ENCODE data around the gene ZCCHC4. TPM values are rescaled to one million over a fixed set of nuclear protein-coding genes. Genes with fewer than 3 reads are reported as not detected.

Gene ZCCHC4, protein sequence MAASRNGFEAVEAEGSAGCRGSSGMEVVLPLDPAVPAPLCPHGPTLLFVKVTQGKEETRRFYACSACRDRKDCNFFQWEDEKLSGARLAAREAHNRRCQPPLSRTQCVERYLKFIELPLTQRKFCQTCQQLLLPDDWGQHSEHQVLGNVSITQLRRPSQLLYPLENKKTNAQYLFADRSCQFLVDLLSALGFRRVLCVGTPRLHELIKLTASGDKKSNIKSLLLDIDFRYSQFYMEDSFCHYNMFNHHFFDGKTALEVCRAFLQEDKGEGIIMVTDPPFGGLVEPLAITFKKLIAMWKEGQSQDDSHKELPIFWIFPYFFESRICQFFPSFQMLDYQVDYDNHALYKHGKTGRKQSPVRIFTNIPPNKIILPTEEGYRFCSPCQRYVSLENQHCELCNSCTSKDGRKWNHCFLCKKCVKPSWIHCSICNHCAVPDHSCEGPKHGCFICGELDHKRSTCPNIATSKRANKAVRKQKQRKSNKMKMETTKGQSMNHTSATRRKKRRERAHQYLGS
- polyA plus RNA-seq (ENCODE audit: insufficient read length): 17.0 TPM
- long read RNA-seq, donor 1, partial matches to known transcripts: 0 of 2 reads
- long read RNA-seq, donor 1, other reads (novel, unspliced or antisense): 0 of 2 reads
- long read RNA-seq, donor 2: 0 reads
- long read RNA-seq, donor 3, transcript ZCCHC4-201 (13 exons, 2,785 nt): major isoform, 5 of 5 reads
- long read RNA-seq, donor 3, partial matches to known transcripts: 0 of 5 reads
- long read RNA-seq, donor 3, other reads (novel, unspliced or antisense): 0 of 5 reads
- long read RNA-seq, donor 4: 0 reads
- long read RNA-seq, donor 5, partial matches to known transcripts: 0 of 2 reads
- long read RNA-seq, donor 5, other reads (novel, unspliced or antisense): 0 of 2 reads
- long read RNA-seq, donor 6, partial matches to known transcripts: 0 of 2 reads
- long read RNA-seq, donor 6, other reads (novel, unspliced or antisense): 0 of 2 reads
- long read RNA-seq, donor 7, partial matches to known transcripts: 0 of 2 reads
- long read RNA-seq, donor 7, other reads (novel, unspliced or antisense): 0 of 2 reads
- long read RNA-seq, donor 8, partial matches to known transcripts: 0 of 1 reads
- long read RNA-seq, donor 8, other reads (novel, unspliced or antisense): 0 of 1 reads

DNA sequence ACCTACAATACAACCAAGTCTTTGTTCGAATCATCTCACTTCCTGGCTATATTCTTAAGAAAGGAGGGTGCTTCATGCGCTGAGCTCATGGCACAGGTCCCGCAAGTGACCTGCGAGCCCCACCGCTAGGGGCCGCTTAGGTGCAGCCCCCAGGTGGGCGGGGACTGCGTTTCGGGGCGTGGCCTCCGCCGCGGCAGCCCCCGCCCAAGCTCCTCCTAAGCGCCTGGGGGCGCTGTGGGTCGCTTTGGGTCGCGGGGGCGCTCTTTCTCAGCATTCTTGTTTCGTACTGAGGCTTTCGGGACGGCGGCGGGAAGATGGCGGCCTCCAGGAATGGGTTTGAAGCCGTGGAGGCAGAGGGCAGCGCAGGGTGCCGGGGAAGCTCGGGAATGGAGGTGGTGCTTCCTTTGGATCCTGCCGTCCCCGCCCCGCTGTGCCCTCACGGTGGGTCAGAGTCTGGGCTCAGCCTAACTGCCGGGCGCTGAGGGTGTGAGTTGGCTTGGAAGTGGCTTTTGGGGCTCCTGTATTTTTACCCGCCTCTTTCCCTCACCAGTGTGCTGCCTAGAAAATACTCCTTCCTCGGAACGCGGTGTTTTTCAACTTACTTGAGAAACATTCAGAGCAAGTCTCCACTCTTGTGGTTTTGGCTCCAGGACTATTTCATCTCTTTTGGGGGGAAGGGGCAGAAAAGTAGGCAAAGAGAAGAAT, at the start of gene ZCCHC4:
TSS of gene ZCCHC4 (plus strand) at position 279 of the 705 bp plus-strand sequence. CDS start at position 315, 36 bp downstream.
- DNase-seq: peak; percentile 89

DNA sequence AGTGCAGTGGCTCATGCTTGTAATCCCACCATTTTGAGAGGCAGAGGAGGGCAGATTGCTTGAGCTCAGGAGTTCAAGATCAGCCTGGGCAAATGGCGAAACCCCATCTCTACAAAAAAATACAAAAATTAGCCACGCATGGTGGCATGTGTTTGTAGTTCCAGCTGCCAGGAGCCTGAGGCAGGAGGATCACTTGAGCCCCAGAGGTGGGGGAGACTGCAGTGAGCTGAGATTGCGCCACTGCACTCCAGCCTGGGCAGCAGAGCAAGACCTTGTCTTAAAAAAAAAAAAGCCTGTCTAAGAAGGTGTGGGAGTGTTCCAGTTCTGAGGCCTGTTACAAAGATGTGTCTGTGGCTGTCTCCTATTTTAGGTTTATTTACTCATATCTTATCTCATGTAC, 40.7 kb upstream of the ZCCHC4 start:
- DNase-seq: no peak

DNA sequence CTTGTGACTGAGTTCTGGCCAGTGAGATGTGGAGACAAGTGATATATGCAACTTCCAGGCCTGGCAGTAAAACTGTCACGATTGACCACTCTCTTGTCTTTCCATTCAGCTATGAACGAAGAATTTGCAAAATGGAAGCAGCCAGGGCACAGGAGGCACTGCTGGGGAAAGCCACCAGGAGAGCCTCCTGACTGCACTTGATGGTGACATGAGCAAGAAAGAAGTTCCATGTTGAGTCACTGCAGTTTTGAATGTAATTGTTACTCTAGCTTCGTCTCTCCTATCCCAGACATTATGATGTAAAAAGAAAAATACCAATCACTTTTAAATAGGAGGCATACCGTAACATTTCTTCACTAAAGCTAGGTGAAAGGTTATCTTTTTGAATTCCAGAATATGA, 32.4 kb upstream of the ZCCHC4 start:
- DNase-seq: no peak

DNA sequence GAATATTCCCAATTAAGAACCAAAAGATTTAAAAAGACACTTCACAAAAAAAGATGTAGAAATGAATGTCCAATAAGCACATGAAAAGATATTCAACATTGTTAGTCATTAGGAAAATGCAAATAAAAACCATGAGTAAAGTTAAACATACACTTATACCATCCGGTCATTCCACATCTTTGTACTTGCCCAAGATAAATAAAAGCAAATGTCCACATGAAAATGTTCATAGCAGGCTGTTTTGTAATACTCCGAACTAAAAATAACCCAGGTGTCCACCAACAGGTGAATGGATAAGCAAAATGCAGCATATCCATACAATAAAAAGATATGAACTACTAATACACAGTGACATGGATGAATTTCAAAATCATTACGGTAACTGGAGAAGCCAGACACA, 28.6 kb upstream of the ZCCHC4 start:
- DNase-seq: no peak

DNA sequence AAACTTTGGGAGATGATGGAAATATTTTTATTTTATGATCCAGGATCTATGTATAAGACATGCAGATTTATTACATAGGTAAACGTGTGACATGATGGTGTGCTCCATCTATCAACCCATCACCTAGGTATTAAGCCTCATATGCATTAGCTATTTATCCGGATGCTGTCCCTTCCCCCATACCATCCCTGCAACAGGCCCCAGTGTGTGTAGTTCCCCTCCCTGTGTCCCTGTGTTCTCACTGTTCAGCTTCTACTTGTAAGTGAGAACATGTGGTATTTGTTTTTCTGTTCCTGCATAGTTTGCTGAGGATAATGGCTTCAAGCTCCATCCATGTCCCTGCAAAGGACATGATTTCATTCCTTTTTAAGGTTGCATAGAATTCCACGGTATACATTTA, 28.1 kb upstream of the ZCCHC4 start:
- no peak for DNase-seq

DNA sequence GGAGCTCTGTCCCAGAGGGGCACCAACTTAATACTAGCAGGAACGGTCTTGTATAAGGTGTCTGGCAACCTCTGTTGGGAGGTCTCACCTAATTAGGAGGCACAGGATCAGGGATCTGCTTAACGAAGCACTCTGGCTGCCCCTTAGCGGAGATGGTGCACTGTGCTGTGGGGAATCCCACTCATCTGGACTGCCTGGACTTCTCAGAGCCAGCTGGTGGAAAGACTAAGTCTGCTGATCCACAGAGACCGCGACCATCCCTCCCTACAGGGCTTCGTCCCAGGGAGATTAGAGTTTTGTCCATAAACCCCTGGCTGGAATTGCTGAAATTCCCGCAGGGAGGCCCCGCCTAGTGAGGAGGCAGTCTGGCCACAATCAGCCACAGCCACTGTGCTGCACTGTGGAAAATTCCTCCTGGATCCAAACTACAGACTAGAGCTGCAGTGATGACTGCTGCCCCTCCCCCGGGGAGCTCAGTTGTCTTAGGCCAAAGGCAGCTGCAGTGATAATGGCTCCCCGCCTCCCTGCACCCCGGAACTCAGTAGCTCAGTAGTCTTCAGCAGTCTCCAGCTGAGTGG, 22.0 kb upstream of the ZCCHC4 start:
- no peak for DNase-seq

DNA sequence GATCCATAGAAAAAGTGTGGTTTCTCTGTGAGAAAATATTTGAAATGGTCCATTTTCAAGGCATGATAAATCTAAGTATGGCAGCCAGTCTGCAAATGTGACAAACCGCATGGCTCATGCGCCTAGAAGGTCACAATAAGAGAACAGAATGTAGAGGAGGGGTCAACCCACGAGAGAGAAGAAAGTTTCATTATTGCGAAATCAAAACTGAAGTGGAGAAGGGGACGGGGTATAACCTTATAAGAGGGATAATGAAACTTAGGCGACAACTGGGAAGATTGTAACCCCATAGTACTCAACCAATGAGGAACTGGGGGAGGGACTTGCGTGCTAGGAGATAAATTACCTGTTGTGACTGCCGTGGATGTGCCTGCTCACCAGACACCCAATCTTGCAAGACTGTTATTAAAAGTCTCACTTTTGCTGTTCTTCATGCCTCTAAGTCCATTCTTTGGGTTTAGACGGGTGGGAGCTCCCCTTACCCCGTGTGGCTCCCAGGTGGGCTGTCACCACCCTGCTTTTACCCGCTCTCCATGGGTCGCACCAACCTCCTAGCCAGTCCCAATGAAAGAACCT, 21.3 kb upstream of the ZCCHC4 start:
- DNase-seq: no peak

DNA sequence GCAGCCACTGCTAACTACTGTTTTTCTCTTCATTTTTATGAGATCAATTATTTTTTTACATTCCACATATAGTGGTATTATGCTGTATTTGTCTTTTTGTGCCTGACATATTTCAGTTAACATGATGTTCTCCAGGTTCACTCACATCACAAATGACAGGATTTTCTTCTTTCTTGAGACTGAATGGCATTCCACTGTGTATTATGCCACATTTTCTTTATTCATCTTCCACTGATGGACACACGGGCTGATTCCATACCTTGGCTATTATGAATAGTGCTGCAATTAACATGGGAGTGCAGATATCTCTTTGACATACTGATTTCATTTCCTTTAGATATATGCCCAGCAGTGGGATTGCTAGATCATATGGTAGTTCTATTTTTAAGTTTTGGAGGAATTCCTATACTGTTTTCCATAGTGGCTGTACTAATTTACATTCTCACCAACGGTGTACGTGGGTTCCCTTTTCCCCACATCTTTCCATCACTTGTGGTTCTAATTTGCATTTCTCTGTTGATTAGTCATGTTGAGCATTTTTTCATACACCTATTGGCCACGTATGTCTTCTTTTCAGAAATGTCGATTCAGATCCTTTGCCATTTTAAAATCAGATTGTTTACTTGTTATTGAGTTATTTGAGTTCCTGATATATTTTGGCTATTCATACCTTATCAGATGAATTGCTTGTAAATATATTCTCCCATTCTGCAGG, 14.9 kb upstream of the ZCCHC4 start:
- DNase-seq: no peak

DNA sequence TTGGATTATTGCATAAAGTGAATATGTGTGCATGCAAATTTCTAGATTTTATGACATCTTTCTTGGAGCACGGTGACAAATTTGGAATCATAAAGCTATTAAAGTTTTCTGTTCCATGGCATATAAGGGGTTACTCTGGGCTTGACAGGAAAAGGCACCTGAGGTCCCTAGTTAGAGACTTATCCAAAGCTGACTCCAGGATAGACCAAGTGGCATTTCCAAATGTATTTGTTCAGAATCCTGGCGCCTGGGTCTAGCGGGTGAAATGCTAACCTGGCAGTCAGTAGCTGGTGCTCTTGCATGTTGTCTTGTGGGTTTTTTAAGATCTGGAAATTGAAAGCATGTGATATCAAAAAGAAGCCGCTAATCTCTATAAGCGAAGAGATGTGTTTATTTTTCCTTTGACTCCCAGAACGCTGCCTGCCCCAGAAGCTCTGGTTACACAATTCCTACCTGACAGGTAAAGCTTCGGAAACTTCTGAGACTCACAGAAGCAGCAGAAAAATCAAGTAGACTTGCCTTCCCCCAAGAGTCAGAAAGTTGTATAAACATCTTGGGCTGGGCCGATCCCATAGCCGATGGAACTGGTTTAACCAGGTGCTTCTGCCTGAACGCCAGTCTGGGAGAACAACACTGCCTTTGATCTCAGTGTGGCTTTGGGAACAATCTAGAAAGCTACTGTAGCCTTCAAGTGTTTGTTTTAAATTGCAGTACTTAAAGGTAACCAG, 12.9 kb upstream of the ZCCHC4 start:
- no peak for DNase-seq

DNA sequence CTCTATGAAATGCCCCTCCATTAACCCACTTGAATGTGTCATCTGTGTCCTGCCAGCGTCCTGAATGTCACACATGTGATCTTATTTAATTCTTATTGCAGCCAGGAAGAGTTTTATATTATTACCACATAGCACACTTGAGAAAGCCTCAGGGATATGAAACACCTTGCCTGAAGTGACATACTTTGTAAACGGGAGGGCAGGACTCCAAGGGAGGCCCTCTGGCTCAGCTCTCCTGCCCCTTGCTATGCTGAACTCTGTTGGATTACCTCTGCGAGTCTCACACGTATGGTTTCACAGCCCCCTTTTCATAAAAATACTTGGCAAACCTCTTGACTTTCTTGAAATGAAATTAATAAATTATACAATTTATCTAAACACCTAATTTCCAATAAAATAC, 11.1 kb upstream of the ZCCHC4 start:
- no peak for DNase-seq

DNA sequence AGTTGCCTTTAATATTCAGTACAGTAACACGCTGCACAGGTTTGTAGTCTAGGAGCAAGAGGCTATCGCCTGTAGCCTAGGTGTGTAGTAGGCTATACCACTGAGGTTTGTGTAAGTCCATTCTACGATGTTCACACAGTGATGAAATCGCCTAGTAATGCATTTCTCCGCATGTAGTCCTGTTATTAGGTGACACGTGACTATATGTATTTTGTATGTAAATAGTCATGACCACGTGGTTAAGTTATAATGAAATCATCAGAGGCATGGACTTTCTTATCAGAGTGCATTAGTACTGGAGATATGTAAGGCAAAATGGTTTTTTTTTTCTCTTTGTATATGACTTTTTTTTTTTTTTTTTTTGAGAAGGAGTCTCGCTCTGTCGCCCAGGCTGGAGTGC, 9.9 kb upstream of the ZCCHC4 start:
- DNase-seq: no peak

DNA sequence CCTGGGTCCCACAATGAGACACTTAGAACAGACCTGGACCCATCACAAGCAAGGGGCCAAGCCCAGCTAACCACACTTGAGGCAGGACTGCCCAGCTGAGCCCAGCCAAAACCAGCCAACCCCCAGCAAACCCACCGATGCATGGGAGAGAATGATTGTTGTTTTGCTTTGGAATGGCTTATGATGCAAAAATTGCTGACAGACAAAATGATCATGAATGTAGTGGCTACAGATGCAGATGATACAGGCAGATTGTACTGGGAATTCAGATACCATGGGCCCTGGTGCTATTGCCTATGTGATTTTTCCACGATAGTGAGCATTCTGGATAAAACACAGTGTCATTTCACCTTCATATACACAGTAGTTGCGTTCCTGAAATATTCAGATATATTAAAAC, 9.0 kb upstream of the ZCCHC4 start:
- no peak for DNase-seq

DNA sequence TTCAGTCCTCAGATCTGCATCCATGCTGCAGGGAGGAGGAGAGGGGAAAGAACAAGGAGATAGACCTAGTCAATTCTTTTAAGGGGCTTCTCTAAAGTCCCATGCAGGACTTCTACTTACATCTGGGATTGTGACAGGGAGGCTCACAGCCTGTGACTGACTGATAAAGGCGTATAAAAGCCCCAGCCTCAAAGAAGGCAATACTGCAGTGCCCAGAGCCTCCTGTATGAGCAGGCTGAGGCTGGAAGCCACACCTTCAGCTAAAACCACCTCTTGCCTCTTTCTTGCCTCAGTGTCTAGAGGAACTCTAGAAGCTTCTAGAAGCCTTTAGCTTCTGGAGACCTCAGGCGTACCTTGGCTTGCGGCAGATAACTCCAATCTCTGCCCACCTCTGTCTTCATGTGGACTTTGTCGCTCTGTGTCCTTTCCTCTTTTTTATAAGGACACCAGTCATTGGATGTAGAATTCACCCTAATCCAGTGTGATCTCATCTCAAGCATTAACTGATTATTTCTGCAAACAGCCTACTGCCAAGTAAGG, 6.0 kb upstream of the ZCCHC4 start:
- no peak for DNase-seq

DNA sequence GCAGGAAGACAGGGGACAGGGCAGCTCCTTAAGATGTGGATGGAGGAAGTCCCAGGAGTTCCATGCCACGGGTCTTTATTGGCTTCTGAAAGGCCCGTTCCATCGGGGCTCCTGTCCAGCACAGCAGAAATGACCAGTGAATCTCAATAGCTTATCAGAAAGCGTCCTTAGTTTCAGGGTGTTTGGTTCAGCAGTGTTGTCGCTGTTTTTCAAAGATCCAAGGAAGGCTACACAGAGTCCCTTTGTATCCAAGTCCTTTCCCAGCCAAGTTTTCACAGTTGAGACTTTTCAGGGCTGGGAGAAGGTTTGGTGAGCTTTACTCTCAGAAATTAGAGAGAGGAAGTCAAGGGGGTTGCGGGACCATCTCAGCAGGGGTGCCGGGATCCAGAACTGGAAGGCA, 5.0 kb upstream of the ZCCHC4 start:
- no peak for DNase-seq

DNA sequence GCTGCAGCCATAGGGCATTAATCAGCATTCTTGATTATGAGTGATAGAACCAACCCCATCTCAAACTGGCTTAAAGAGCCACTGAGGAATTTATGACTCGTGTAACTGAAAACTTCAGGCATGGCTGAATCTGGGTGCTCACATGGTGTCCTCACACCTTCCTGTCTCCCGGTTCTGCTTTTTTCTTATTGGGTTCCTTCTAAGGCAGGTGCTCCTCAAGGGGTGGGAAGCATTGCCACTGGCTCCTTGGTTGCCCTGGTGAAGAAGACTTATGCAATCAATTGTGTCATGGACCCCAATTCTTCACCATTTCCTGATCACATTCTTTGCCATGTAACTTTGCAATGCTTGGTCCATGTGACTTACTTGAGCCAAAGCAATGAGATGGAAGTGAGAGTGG, 4.3 kb upstream of the ZCCHC4 start:
- DNase-seq: no peak

DNA sequence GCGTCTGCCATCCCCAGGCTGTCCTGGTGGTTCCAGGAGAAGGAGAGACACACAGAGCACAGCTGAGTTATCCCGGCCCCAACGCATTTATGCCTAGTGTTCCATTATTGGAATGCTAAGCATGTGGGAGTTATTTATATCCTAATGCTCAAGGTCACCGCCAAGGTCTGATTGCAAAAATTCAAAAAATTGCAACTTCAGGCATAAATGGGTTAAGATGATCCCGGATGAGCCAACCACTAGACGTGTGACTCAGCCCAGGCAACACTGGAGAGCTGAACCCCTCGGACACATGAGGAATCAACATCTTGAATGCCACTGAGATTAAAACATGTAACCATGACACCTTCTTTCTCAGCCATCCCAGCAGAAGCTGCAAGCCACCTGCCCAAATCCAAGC, 3.8 kb upstream of the ZCCHC4 start:
- no peak for DNase-seq

DNA sequence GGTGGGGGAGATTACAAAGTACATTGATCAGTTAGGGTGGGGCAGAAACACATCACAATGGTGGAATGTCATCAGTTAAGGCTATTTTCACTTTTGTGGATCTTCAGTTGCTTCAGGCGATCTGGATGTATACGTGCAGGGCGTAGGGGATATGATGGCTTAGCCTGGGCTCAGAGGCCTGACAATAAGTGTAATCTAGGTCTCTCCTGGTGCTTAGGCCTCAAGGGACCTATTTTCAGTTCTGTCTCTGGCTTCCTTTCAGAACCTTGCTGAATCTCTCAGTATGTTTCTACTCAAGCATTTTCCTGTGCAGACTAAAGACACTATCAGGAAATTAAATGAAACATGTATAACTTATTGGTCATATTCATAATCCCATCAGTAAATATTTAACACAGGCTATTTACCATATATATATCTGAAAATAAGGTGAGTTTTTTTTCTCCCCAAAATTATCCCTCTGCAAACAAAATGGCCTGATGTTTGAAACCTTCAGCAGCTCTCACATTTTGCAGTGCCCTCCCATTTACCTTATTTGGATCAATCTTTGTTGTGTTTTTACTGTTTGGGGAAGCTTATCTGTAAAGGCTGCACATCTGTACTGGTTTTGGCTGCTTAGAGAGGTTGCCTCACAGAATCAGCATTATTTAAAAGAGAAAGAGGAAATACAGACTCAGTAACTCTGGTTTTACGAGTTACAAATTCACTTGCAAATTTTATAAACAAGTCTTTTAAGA, 2.3 kb upstream of the ZCCHC4 start:
- no peak for DNase-seq

DNA sequence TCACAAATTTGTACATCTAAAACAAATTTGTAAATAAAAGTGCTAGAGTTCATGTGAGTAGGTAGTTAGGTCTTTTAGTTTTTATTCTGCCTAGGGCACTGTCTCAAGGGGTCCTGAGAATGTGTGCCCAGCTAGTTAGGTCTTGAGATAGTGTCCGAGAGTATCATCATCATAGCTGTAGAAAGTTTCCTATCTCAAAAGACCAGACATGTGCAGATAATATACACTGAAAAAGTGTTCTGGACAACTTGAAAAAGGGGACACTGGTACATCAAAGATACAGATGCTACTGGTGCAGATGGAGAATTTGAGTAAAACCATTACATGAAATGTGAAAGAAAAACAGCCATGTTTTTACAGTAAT, 1.8 kb upstream of the ZCCHC4 start:
- DNase-seq: no peak
